ENCODE results near the gene UMAD1.

- TF ChIP-seq, protein P1, sequence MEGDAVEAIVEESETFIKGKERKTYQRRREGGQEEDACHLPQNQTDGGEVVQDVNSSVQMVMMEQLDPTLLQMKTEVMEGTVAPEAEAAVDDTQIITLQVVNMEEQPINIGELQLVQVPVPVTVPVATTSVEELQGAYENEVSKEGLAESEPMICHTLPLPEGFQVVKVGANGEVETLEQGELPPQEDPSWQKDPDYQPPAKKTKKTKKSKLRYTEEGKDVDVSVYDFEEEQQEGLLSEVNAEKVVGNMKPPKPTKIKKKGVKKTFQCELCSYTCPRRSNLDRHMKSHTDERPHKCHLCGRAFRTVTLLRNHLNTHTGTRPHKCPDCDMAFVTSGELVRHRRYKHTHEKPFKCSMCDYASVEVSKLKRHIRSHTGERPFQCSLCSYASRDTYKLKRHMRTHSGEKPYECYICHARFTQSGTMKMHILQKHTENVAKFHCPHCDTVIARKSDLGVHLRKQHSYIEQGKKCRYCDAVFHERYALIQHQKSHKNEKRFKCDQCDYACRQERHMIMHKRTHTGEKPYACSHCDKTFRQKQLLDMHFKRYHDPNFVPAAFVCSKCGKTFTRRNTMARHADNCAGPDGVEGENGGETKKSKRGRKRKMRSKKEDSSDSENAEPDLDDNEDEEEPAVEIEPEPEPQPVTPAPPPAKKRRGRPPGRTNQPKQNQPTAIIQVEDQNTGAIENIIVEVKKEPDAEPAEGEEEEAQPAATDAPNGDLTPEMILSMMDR (IDR thresholded peaks at IDR 0.05 in 8 of 11, conservative IDR thresholded peaks at IDR 0.05 in 3 of 11) = no peak
- no peak for TF ChIP-seq POLR2A (IDR thresholded peaks at IDR 0.05)
Observed at GRCh38 chr7:7745966-7746365, 105.4 kb downstream of the UMAD1 start.
